ENCODE data around the gene FGD5. TPM values are rescaled to one million over a fixed set of nuclear protein-coding genes. Genes with fewer than 3 reads are reported as not detected.

The FGD5 gene
- polyA plus RNA-seq, 3 donors, result 0.03 TPM; not detected in 2

- H4K20me1 ChIP-seq (ENCODE audit: insufficient read depth, low read length), result no peaks in the 10 kb centered on the region
- TF ChIP-seq, protein P1, sequence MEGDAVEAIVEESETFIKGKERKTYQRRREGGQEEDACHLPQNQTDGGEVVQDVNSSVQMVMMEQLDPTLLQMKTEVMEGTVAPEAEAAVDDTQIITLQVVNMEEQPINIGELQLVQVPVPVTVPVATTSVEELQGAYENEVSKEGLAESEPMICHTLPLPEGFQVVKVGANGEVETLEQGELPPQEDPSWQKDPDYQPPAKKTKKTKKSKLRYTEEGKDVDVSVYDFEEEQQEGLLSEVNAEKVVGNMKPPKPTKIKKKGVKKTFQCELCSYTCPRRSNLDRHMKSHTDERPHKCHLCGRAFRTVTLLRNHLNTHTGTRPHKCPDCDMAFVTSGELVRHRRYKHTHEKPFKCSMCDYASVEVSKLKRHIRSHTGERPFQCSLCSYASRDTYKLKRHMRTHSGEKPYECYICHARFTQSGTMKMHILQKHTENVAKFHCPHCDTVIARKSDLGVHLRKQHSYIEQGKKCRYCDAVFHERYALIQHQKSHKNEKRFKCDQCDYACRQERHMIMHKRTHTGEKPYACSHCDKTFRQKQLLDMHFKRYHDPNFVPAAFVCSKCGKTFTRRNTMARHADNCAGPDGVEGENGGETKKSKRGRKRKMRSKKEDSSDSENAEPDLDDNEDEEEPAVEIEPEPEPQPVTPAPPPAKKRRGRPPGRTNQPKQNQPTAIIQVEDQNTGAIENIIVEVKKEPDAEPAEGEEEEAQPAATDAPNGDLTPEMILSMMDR (IDR thresholded peaks at IDR 0.05), result no peak
- DNase-seq, result no peak
- no peak overlapping the region for H3K4me3 ChIP-seq (replicated peaks in 1 of 3; ENCODE audit: low read depth in 2 of 3, low read length in 3 of 3)
- H2AFZ ChIP-seq (ENCODE audit: insufficient read depth, low read depth, low read length, poor library complexity, severe bottlenecking), result no peak overlapping the region
- H3K27ac ChIP-seq (ENCODE audit: low read depth in 1 of 2, low read length in 2 of 2), result no peak overlapping the region
- Mint-ChIP-seq H3K27me3 (ENCODE audit: low read depth in 3 of 3) (peaks cover 3 to 11% (median 10%) of the 10 kb centered on the region in 3 donors), H3K27ac (no peak overlapping the region), H3K36me3 (no peaks in the 10 kb centered on the region), H3K4me3 (no peak overlapping the region), H3K4me1 (peaks cover 19% of the 10 kb centered on the region), H3K9me3 (no peaks in the 10 kb centered on the region)
- no peak overlapping the region for H3K4me2 ChIP-seq (replicated peaks; ENCODE audit: extremely low read depth, low read length, poor library complexity, severe bottlenecking)
- no peaks in the 10 kb centered on the region for H3K36me3 ChIP-seq (replicated peaks in 1 of 2; ENCODE audit: control insufficient read depth in 1 of 2, insufficient read depth in 2 of 2, low read length in 2 of 2)
- H3K79me2 ChIP-seq (ENCODE audit: insufficient read depth, low read length), result no peaks in the 10 kb centered on the region
- H3K9me3 ChIP-seq (replicated peaks in 1 of 2; ENCODE audit: control insufficient read depth in 1 of 2, insufficient read depth in 1 of 2, low read length in 2 of 2), result no peaks in the 10 kb centered on the region
- 96% methylated on average over 13 of the region's 16 CpGs for WGBS (ENCODE audit: insufficient coverage)
- H3K4me1 ChIP-seq (ENCODE audit: control insufficient read depth in 1 of 2, insufficient read depth in 2 of 2, low read length in 2 of 2), result peaks cover 18 to 19% of the 10 kb centered on the region in 2 donors
- H3K9ac ChIP-seq (ENCODE audit: insufficient read depth, low read length, poor library complexity, severe bottlenecking), result no peak overlapping the region
- intact Hi-C loops (cut with micrococcal nuclease), result no loop called here
- no peaks in the 10 kb centered on the region for H3K27me3 ChIP-seq (ENCODE audit: control insufficient read depth in 2 of 2, insufficient read depth in 2 of 2, low read length in 2 of 2)
Observed at GRCh38 chr3:14821151-14821550, 2.4 kb downstream of the FGD5 start.

DNA sequence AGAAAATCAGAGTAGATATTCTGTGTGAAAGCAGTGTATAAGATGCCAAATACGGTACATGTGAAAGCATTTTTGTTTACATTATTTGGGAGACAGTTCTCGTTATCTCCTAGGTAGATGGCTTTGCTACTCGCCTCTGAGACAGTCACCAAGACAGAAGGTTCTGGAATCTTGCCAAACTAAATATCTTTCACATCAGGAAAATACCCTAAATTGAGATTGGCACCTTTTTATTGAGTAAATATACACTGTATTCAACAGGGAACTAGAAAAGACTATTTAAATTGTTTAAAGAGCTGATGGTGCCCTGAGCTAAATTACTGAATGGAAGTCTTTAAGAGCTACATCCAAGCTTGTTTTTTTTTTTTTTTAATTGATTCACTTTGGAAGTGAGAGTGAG lies 3.4 kb downstream of the FGD5 start:
- Histone ChIP-seq H3K4me2 (replicated peaks; ENCODE audit: extremely low read depth, low read length, poor library complexity, severe bottlenecking) (no peak overlapping the region), H3K9ac (ENCODE audit: insufficient read depth, low read length, poor library complexity, severe bottlenecking) (no peak overlapping the region), H3K4me1 (ENCODE audit: control insufficient read depth in 1 of 2, insufficient read depth in 2 of 2, low read length in 2 of 2) (peaks cover 18 to 19% of the 10 kb centered on the region in 2 donors), H3K27ac (ENCODE audit: low read depth in 1 of 2, low read length in 2 of 2) (no peak overlapping the region), H4K20me1 (ENCODE audit: insufficient read depth, low read length) (no peaks in the 10 kb centered on the region), H3K79me2 (ENCODE audit: insufficient read depth, low read length) (no peaks in the 10 kb centered on the region), H2AFZ (ENCODE audit: insufficient read depth, low read depth, low read length, poor library complexity, severe bottlenecking) (no peak overlapping the region), H3K36me3 (replicated peaks in 1 of 2; ENCODE audit: control insufficient read depth in 1 of 2, insufficient read depth in 2 of 2, low read length in 2 of 2) (no peaks in the 10 kb centered on the region), H3K27me3 (ENCODE audit: control insufficient read depth in 2 of 2, insufficient read depth in 2 of 2, low read length in 2 of 2) (no peaks in the 10 kb centered on the region), H3K9me3 (replicated peaks in 1 of 2; ENCODE audit: control insufficient read depth in 1 of 2, insufficient read depth in 1 of 2, low read length in 2 of 2) (no peaks in the 10 kb centered on the region), H3K4me3 (replicated peaks in 1 of 3; ENCODE audit: low read depth in 2 of 3, low read length in 3 of 3) (no peak overlapping the region)
- TF ChIP-seq, protein P1 (IDR thresholded peaks at IDR 0.05), result no peak
- intact Hi-C loops (cut with micrococcal nuclease), result no loop called here
- Mint-ChIP-seq H3K4me1 (peaks cover 19% of the 10 kb centered on the region), H3K36me3 (no peaks in the 10 kb centered on the region), H3K9me3 (no peaks in the 10 kb centered on the region), H3K27me3 (ENCODE audit: low read depth in 3 of 3) (peaks cover 3 to 11% (median 10%) of the 10 kb centered on the region in 3 donors), H3K4me3 (no peak overlapping the region), H3K27ac (no peak overlapping the region)
- DNase-seq, result no peak
- no CpG with 5 or more reads among the region's 3 CpGs for WGBS (ENCODE audit: insufficient coverage)
